Measurements from ENCODE around the gene DUOXA1.
"Not testable (repeated sequence)": the region's sequence is repeated elsewhere in the genome, so short reads cannot be mapped to it uniquely, and the experiment has no call there.

The DUOXA1 gene

DNA sequence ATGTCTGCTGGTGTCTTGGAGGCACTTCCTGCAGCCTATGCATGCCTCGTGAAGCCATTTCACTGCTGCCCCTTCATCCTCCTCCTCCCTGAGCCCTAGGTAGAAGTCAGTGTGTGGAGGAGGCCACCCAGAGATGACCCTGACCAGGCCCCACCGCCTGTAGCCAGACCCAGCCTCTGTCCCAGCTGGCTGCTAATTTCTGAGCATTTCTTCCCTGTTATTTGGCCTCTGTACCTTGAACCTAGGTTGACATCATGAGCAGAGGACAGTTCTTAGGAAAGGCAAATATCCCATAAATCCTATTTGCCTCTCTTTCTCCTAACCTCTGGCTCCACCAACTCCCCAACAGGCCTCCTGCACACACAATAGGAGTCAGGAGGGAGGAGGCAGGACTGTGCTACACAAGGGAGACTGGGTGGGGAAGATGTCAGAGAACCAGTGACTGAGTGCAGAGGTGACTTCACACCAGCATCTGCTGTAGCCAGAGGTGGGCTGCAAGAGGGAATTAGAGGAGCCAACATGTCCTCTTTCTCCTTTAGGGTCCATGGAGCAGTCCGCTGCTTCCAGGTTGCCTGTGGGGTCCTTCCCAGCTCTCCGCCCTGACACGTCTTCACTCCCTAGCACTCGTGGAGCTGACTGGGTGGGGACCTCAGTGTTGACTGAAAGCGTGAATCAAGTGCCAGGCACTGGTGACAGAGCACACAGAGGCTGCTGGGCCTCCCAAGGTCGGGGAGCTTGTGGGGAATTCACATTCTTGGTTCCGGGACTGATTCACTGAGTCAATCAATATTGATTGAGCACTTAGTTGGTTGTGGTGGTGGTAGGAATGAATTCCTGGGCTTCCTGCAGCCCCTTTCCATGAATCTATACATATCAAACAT lies 54.0 kb downstream of the DUOXA1 start:
- not testable (repeated sequence) for H3K27ac ChIP-seq (ENCODE audit: low read depth, low read length, severe bottlenecking)

DNA sequence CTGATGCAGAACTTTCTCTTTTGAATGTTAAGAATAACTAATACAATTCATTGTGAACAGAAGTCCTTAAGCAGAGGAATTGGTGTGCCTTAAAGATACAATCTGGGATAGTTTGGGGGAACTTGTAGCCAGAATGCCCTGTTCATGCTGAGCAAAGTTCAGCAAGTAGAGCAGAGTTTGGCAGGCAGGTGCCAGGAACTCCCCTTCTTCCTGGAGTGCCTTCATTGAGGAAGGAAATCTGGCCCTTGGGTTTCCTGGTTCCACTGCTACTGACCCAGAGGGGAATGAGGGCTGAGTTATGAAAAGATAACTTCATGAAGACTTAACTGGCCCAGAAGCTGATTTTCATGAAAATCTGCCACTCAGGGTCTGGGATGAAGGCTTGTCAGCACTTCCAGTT lies 56.1 kb downstream of the DUOXA1 start:
- not testable (repeated sequence) for H3K27ac ChIP-seq (ENCODE audit: low read depth, low read length, severe bottlenecking); H3K9me3 ChIP-seq (ENCODE audit: control insufficient read depth, low read length); H3K4me3 ChIP-seq (ENCODE audit: extremely low read depth, insufficient read depth, low read length, poor library complexity, severe bottlenecking); H3K4me1 ChIP-seq (ENCODE audit: control insufficient read depth, insufficient read depth, low read length, poor library complexity, severe bottlenecking)
- peaks cover 12% of the 10 kb centered on the region for H3K36me3 ChIP-seq (ENCODE audit: control insufficient read depth, insufficient read depth, low read length)

More for the DNA sequence above, 54.0 kb downstream of the DUOXA1 start:
- WGBS, 2 experiments (ENCODE audit: insufficient coverage in 2 of 2) = no CpG with 5 or more reads among the region's 9 CpGs
- H3K9me3 ChIP-seq (ENCODE audit: control insufficient read depth, low read length); H3K4me3 ChIP-seq (ENCODE audit: extremely low read depth, insufficient read depth, low read length, poor library complexity, severe bottlenecking); H3K36me3 ChIP-seq (ENCODE audit: control insufficient read depth, insufficient read depth, low read length); H3K4me1 ChIP-seq (ENCODE audit: control insufficient read depth, insufficient read depth, low read length, poor library complexity, severe bottlenecking): not testable (repeated sequence)

DNA sequence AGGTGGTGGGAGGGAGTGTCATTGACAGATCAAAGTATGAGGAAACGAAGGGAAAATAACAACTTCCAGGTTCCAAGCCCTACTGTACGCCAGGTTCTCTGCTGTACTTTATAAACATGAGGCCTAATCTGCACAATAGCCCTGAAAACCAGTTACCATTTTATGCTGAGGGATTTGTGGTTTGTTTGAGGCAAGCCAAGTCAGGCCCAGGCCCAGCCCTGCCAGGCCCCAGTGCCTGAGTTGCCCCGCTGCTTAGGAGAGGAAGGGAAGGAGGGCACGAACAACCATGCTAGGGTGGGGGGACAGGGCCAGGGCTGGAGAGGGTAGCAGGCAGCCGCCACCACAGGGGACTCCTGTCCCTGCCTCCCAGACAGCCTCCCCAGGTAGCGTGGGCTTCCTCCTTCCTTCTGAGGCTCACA lies 59.7 kb downstream of the DUOXA1 start:
- 100% methylated on average over 1 of the region's 6 CpGs; no CpG with 5 or more reads in 1 of the 2 experiments for WGBS, 2 experiments (ENCODE audit: insufficient coverage in 2 of 2)
- not testable (repeated sequence) for H3K9me3 ChIP-seq (ENCODE audit: control insufficient read depth, low read length); H3K27ac ChIP-seq (ENCODE audit: low read depth, low read length, severe bottlenecking); H3K4me1 ChIP-seq (ENCODE audit: control insufficient read depth, insufficient read depth, low read length, poor library complexity, severe bottlenecking); H3K4me3 ChIP-seq (ENCODE audit: extremely low read depth, insufficient read depth, low read length, poor library complexity, severe bottlenecking)
- H3K36me3 ChIP-seq (ENCODE audit: control insufficient read depth, insufficient read depth, low read length) = peaks cover 16% of the 10 kb centered on the region
